Mesendoderm (in vitro differentiated cells): ENCODE data around the gene PKD2. TPM values are rescaled to one million over a fixed set of nuclear protein-coding genes. Genes with fewer than 3 reads are reported as not detected.
A peak's percentile ranks its signal among the peaks of the same experiment; 100 is the strongest.

Experiments used
- DNase-seq: peaks from one replicate; pipeline ENCODE4 v3.0.0; 2013
- H2AK5ac ChIP-seq: 2 replicates; pipeline ENCODE4 v1.6.1; 2013; ENCODE audit warnings: low read length, inconsistent platforms
- H2BK120ac ChIP-seq: 2 replicates; pipeline ENCODE4 v1.6.1; 2013; ENCODE audit warnings: low read depth, mild to moderate bottlenecking, low read length, moderate library complexity, mixed read lengths
- H2BK15ac ChIP-seq: replicated peaks from 2 replicates; pipeline ENCODE4 v1.6.1; 2013; ENCODE audit warnings: low read depth, mild to moderate bottlenecking, moderate library complexity
- H2BK5ac ChIP-seq: 2 replicates; pipeline ENCODE4 v1.6.1; 2013; ENCODE audit warnings: low read length, inconsistent platforms
- H3K18ac ChIP-seq: 2 replicates; pipeline ENCODE4 v1.6.1; 2013; ENCODE audit warnings: mild to moderate bottlenecking, low read length, mixed read lengths
- H3K23ac ChIP-seq: one replicate; pipeline ENCODE4 v1.6.1; 2013; ENCODE audit warnings: low read length
- H3K27ac ChIP-seq: 2 replicates; pipeline ENCODE4 v1.5.1; 2013; ENCODE audit warnings: low read depth, mild to moderate bottlenecking, inconsistent platforms, low read length, moderate library complexity
- H3K27me3 ChIP-seq: 2 replicates; pipeline ENCODE4 v1.6.1; 2013; ENCODE audit warnings: low read length, control low read depth, mild to moderate bottlenecking, inconsistent platforms; ENCODE audit not compliant: insufficient read depth, poor library complexity
- H3K36me3 ChIP-seq: 2 replicates; pipeline ENCODE4 v1.6.1; 2013; ENCODE audit warnings: low read length, inconsistent platforms; ENCODE audit not compliant: control insufficient read depth, insufficient read depth
- H3K4ac ChIP-seq: one replicate; pipeline ENCODE4 v1.6.1; 2013; ENCODE audit warnings: low read depth, mild to moderate bottlenecking, low read length, moderate library complexity
- H3K4me1 ChIP-seq: 2 replicates; pipeline ENCODE4 v1.6.1; 2013; ENCODE audit warnings: low read depth, low read length, inconsistent platforms; ENCODE audit not compliant: control insufficient read depth
- H3K4me2 ChIP-seq: 2 replicates; pipeline ENCODE4 v1.6.1; 2013; ENCODE audit warnings: low read length
- H3K4me3 ChIP-seq: 2 replicates; pipeline ENCODE4 v1.5.1; 2013; ENCODE audit warnings: mild to moderate bottlenecking, low read length
- H3K56ac ChIP-seq: one replicate; pipeline ENCODE4 v1.6.1; 2013; ENCODE audit warnings: low read length
- H3K79me1 ChIP-seq: 2 replicates; pipeline ENCODE4 v1.6.1; 2013; ENCODE audit warnings: low read length, inconsistent platforms
- H3K79me2 ChIP-seq: 2 replicates; pipeline ENCODE4 v1.6.1; 2013; ENCODE audit warnings: mild to moderate bottlenecking, low read length; ENCODE audit not compliant: control insufficient read depth, insufficient read depth
- H3K9ac ChIP-seq: 2 replicates; pipeline ENCODE4 v1.6.1; 2013; ENCODE audit warnings: low read length, inconsistent platforms
- H4K5ac ChIP-seq: one replicate; pipeline ENCODE4 v1.6.1; 2013; ENCODE audit warnings: low read length
- H4K8ac ChIP-seq: one replicate; pipeline ENCODE4 v1.6.1; 2013; ENCODE audit warnings: low read depth, mild to moderate bottlenecking, control low read depth, low read length, moderate library complexity
- WGBS: extraction: QIAGEN DNeasy Blood & Tissue Kit; methylation state at CpG from one replicate; pipeline ENCODE4 v1.1.7; 2013; ENCODE audit warnings: low lambda C conversion rate, missing lambda C conversion rate; ENCODE audit not compliant: insufficient coverage; ENCODE audit errors: extremely low coverage; 5-methylcytosine and 5-hydroxymethylcytosine counted together
- polyA plus RNA-seq, 2 experiments: library from polyadenylated mRNA; stranded (reverse); fragments of 200-250 nt; gene quantifications; one replicate each; pipeline ENCODE4 v1.2.3, GENCODE V29; 2013

PKD2 gene
- 16.6 TPM for polyA plus RNA-seq (2013, experiment 1 of 2)
- polyA plus RNA-seq (2013, experiment 2 of 2): 17.4 TPM

GRCh38 chr4:88007304-88008121, at the start of gene PKD2:
TSS of gene PKD2 (plus strand) at chr4:88007635. CDS start at chr4:88007734, 99 bp downstream.
- Histone ChIP-seq H2AK5ac (no peak within 1 kb of the TSS), H3K79me2 (peaks cover 27% of the 10 kb centered on the region), H3K79me1 (peaks cover 7% of the 10 kb centered on the region), H3K4me1 (peaks cover 4% of the 10 kb centered on the region), H3K4ac (peak within 1 kb of the TSS; percentile 62), H2BK5ac (peak within 1 kb of the TSS; percentile 44), H3K36me3 (no peaks in the 10 kb centered on the region), H3K56ac (peak within 1 kb of the TSS; percentile 97), H3K27ac (peak within 1 kb of the TSS; percentile 81), H3K18ac (peak within 1 kb of the TSS; percentile 62), H4K5ac (no peak within 1 kb of the TSS), H3K9ac (peak within 1 kb of the TSS; percentile 91), H2BK15ac (no peak within 1 kb of the TSS), H3K27me3 (no peaks in the 10 kb centered on the region), H2BK120ac (no peak within 1 kb of the TSS), H3K4me2 (peak within 1 kb of the TSS; percentile 67), H3K23ac (peak within 1 kb of the TSS; percentile 51), H4K8ac (no peak within 1 kb of the TSS), H3K4me3 (peak within 1 kb of the TSS; percentile 78)
- peak; percentile 78 for DNase-seq
- no CpG with 5 or more reads among the region's 116 CpGs for WGBS

GRCh38 chr4:87961993-87962392, 45.4 kb upstream of the PKD2 start:
- Histone ChIP-seq H3K79me2 (no peaks in the 10 kb centered on the region), H3K27ac (no peak overlapping the region), H3K4me3 (no peak overlapping the region), H2BK15ac (no peak overlapping the region), H3K23ac (no peak overlapping the region), H3K4ac (no peak overlapping the region), H2AK5ac (no peak overlapping the region), H3K9ac (no peak overlapping the region), H3K56ac (no peak overlapping the region), H4K8ac (no peak overlapping the region), H3K18ac (no peak overlapping the region), H4K5ac (no peak overlapping the region), H2BK120ac (no peak overlapping the region), H3K79me1 (no peaks in the 10 kb centered on the region), H3K27me3 (no peaks in the 10 kb centered on the region), H2BK5ac (no peak overlapping the region), H3K36me3 (no peaks in the 10 kb centered on the region), H3K4me1 (no peaks in the 10 kb centered on the region), H3K4me2 (no peak overlapping the region)
- DNase-seq: peak; percentile 60
- no CpG with 5 or more reads among the region's 1 CpG for WGBS

- no peak overlapping the region for H2BK15ac ChIP-seq
- no peak overlapping the region for H2AK5ac ChIP-seq
- no peaks in the 10 kb centered on the region for H3K4me1 ChIP-seq
- H3K27me3 ChIP-seq: no peaks in the 10 kb centered on the region
- no peak overlapping the region for H3K18ac ChIP-seq
- no peaks in the 10 kb centered on the region for H3K36me3 ChIP-seq
- no peaks in the 10 kb centered on the region for H3K79me1 ChIP-seq
- no peak overlapping the region for H3K23ac ChIP-seq
- DNase-seq: no peak
- H4K8ac ChIP-seq: no peak overlapping the region
- WGBS: no CpG with 5 or more reads among the region's 5 CpGs
- no peak overlapping the region for H4K5ac ChIP-seq
- H3K56ac ChIP-seq: no peak overlapping the region
- no peak overlapping the region for H2BK120ac ChIP-seq
- H3K4me2 ChIP-seq: no peak overlapping the region
- H3K9ac ChIP-seq: no peak overlapping the region
- no peak overlapping the region for H3K4ac ChIP-seq
- no peak overlapping the region for H3K27ac ChIP-seq
- no peaks in the 10 kb centered on the region for H3K79me2 ChIP-seq
- no peak overlapping the region for H2BK5ac ChIP-seq
- H3K4me3 ChIP-seq: no peak overlapping the region
Observed at GRCh38 chr4:87962398-87963146, 44.9 kb upstream of the PKD2 start.

- Histone ChIP-seq H3K18ac (no peak overlapping the region), H3K27me3 (no peaks in the 10 kb centered on the region), H3K79me2 (no peaks in the 10 kb centered on the region), H3K79me1 (no peaks in the 10 kb centered on the region), H4K5ac (no peak overlapping the region), H3K4me3 (no peak overlapping the region), H2BK120ac (no peak overlapping the region), H3K23ac (no peak overlapping the region), H2AK5ac (no peak overlapping the region), H4K8ac (no peak overlapping the region), H2BK15ac (no peak overlapping the region), H2BK5ac (no peak overlapping the region), H3K27ac (no peak overlapping the region), H3K4me2 (no peak overlapping the region), H3K36me3 (no peaks in the 10 kb centered on the region), H3K4me1 (no peaks in the 10 kb centered on the region), H3K4ac (no peak overlapping the region), H3K56ac (no peak overlapping the region), H3K9ac (no peak overlapping the region)
- WGBS: no CpG with 5 or more reads among the region's 21 CpGs
- no peak for DNase-seq
Observed at GRCh38 chr4:87965501-87965975, 41.9 kb upstream of the PKD2 start.

- no peak for DNase-seq
- no peaks in the 10 kb centered on the region for H3K36me3 ChIP-seq
- H4K8ac ChIP-seq: no peak overlapping the region
- no peak overlapping the region for H3K23ac ChIP-seq
- no peak overlapping the region for H3K4me3 ChIP-seq
- H3K4ac ChIP-seq: no peak overlapping the region
- H3K79me2 ChIP-seq: no peaks in the 10 kb centered on the region
- H2BK5ac ChIP-seq: no peak overlapping the region
- no peaks in the 10 kb centered on the region for H3K4me1 ChIP-seq
- H2AK5ac ChIP-seq: no peak overlapping the region
- WGBS: no CpG with 5 or more reads among the region's 9 CpGs
- H4K5ac ChIP-seq: no peak overlapping the region
- no peaks in the 10 kb centered on the region for H3K27me3 ChIP-seq
- no peak overlapping the region for H3K27ac ChIP-seq
- H3K56ac ChIP-seq: no peak overlapping the region
- H3K9ac ChIP-seq: no peak overlapping the region
- no peak overlapping the region for H3K18ac ChIP-seq
- H2BK15ac ChIP-seq: no peak overlapping the region
- no peak overlapping the region for H2BK120ac ChIP-seq
- no peak overlapping the region for H3K4me2 ChIP-seq
- no peaks in the 10 kb centered on the region for H3K79me1 ChIP-seq
Observed at GRCh38 chr4:87966095-87966496, 41.3 kb upstream of the PKD2 start.
